ENCODE measurements around the gene XYLT2. TPM values are rescaled to one million over a fixed set of nuclear protein-coding genes. Genes with fewer than 3 reads are reported as not detected.

The XYLT2 gene
- total and polyA plus RNA-seq, 9 of the 15 experiments (the other 6 are each of a cell fraction or from before 2014, with no cell fraction given): 0.63 to 9.1 (median 4.3) TPM

DNA sequence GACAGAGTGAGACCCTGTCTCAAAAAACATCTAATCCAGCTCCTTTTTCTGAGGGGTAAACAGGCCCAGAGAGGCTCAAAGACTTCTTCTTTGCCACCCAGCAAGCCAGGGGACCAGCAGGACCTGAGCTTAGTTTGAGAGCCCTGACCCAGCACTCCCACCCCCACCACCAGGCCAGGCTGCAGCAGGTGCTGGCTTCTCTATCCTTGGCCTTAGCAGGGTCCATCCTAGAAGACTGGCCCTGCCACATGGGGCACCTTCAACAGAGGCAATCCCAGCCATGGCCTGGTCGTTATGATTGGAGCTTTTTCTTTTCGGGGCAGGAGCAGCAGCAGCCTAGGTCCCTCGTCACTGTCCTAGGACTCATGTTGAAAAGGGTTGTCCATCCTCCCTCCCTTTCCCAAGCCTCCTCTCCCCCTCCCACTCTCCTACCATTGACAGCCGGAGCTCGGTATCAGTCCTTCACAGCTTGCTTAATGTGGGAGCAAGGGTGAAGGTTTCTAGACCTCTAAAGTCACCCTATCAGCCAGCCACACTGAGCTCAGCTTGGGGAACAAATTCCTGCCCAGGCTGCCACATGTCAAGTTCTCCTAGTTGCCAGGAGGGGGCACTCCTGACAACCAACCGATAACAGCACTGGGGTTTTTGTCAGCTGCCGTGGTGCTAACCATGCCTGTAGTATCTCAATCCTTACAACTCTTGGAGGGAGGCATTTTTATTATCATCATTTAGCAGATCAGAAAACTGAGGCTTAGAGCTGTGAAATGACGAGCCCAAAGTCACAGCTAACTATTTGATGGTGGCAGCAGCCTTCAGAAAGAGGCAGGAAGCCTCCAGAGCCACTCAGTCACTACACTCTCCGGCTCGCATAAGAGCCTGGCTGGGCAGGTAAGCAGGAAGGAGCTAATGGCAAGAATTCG is 15.9 kb downstream of the XYLT2 start (continued):
- TF ChIP-seq, protein P1, sequence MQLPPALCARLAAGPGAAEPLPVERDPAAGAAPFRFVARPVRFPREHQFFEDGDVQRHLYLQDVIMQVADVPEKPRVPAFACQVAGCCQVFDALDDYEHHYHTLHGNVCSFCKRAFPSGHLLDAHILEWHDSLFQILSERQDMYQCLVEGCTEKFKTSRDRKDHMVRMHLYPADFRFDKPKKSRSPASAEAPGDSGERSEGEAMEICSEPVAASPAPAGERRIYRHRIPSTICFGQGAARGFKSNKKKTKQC (CRISPR knock-in tag; IDR thresholded peaks at IDR 0.05): no peak
- TF ChIP-seq, protein P2, sequence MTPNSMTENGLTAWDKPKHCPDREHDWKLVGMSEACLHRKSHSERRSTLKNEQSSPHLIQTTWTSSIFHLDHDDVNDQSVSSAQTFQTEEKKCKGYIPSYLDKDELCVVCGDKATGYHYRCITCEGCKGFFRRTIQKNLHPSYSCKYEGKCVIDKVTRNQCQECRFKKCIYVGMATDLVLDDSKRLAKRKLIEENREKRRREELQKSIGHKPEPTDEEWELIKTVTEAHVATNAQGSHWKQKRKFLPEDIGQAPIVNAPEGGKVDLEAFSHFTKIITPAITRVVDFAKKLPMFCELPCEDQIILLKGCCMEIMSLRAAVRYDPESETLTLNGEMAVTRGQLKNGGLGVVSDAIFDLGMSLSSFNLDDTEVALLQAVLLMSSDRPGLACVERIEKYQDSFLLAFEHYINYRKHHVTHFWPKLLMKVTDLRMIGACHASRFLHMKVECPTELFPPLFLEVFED (CRISPR knock-in tag; conservative IDR thresholded peaks at IDR 0.05): no peak
- TF ChIP-seq MBD2 (IDR thresholded peaks at IDR 0.05; ENCODE audit: borderline replicate concordance, low read depth): no peak
- peak; percentile 69; the same call in 1 of the 2 replicates for TF ChIP-seq ZBTB2 (IDR thresholded peaks at IDR 0.05)
- TF ChIP-seq PRMT5 (CRISPR knock-in tag; IDR thresholded peaks at IDR 0.05): no peak
- peak; percentile 70 to 72 for TF ChIP-seq RAD21 (CRISPR knock-in tag; conservative IDR thresholded peaks at IDR 0.05 in 1 of 2, IDR thresholded peaks at IDR 0.05 in 1 of 2)
- no peak for TF ChIP-seq MGA (IDR thresholded peaks at IDR 0.05)
- peak; percentile 93 for TF ChIP-seq SMARCA4 (IDR thresholded peaks at IDR 0.05)
- TF ChIP-seq NCOA1 (IDR thresholded peaks at IDR 0.05; ENCODE audit: low read depth): peak; percentile 70; the same call in 1 of the 2 replicates
- TF ChIP-seq TAF7 (tag; IDR thresholded peaks at IDR 0.05): no peak
- no peak for TF ChIP-seq ZNF347 (CRISPR knock-in tag; IDR thresholded peaks at IDR 0.05; ENCODE audit: low read depth)
- no peak; the same call in 1 of the 2 replicates for TF ChIP-seq ZNF263 (CRISPR knock-in tag; IDR thresholded peaks at IDR 0.05; ENCODE audit: borderline replicate concordance)

Data from K562 (cell line).